Kidney (tissue), 14 donors: ENCODE results near the gene XRCC6. TPM values are rescaled to one million over a fixed set of nuclear protein-coding genes. Genes with fewer than 3 reads are reported as not detected.
A peak's percentile ranks its signal among the peaks of the same experiment; 100 is the strongest.

ENCODE experiments used
- DNase-seq, 5 donors: peaks; one replicate each; pipeline ENCODE4 v3.0.0-alpha.2; 2013 to 2020
- FAIRE-seq: peaks from 2 replicates; lab custom pipeline; 2012; peaks lifted over from hg19 to GRCh38; lab: Jason Lieb, UNC
- H3K27ac ChIP-seq, 2 donors: one replicate each; pipeline ENCODE4 v1.7.0; 2013; ENCODE audit warnings: low read depth in 2 of 2, low read length in 2 of 2, inconsistent platforms in 1 of 2
- H3K27me3 ChIP-seq: one replicate; pipeline ENCODE4 v1.7.1; 2013; ENCODE audit warnings: low read length, inconsistent platforms; ENCODE audit not compliant: control insufficient read depth, insufficient read depth
- H3K36me3 ChIP-seq, 3 donors: one replicate each; pipeline versions ENCODE4 v1.7.0 to v1.7.1; 2013; ENCODE audit warnings: low read length in 3 of 3, control low read depth in 1 of 3, inconsistent platforms in 1 of 3; ENCODE audit not compliant: insufficient read depth in 3 of 3, control insufficient read depth in 2 of 3
- H3K4me1 ChIP-seq, 3 donors: one replicate each; pipeline versions ENCODE4 v1.7.0 to v1.7.1; 2013; ENCODE audit warnings: low read length in 3 of 3, inconsistent platforms in 1 of 3, low read depth in 1 of 3; ENCODE audit not compliant: control insufficient read depth in 2 of 3, insufficient read depth in 2 of 3
- H3K4me3 ChIP-seq, 3 donors: one replicate each; pipeline versions ENCODE4 v1.7.0 to v1.8.1; 2013; ENCODE audit warnings: low read length in 3 of 3, control low read depth in 1 of 3, inconsistent platforms in 1 of 3
- H3K9ac ChIP-seq, 3 donors: one replicate each; pipeline versions ENCODE4 v1.7.0 to v1.7.1; 2013; ENCODE audit warnings: low read length in 3 of 3, control low read depth in 1 of 3, inconsistent platforms in 1 of 3
- H3K9me3 ChIP-seq, 3 donors: one replicate each; pipeline versions ENCODE4 v1.7.0 to v1.7.1; 2013; ENCODE audit warnings: low read length in 3 of 3, control low read depth in 1 of 3, inconsistent platforms in 1 of 3; ENCODE audit not compliant: control insufficient read depth in 2 of 3, insufficient read depth in 1 of 3
- CTCF ChIP-seq: IDR thresholded peaks from 3 replicates; pipeline ENCODE4 v1.5.1; 2012; ENCODE audit warnings: mild to moderate bottlenecking, moderate library complexity, borderline replicate concordance; ENCODE audit not compliant: insufficient read depth; ENCODE audit errors: extremely low read depth
- intact Hi-C: fragments of 100-400 bp; cut with DNase I; formaldehyde crosslinking; loops from one replicate; pipeline ENCODE4 v1.11.1; 2022
- polyA plus RNA-seq: library from polyadenylated mRNA; stranded (reverse); fragments of 350-450 nt; fragmentation: Illumina TruSeq; extraction: RNeasy Lipid Tissue Mini Kit (QIAGEN cat#74804); gene quantifications from one replicate; pipeline ENCODE4 v1.2.3, GENCODE V29; 2014; ENCODE audit warnings: low read depth, low replicate concordance; ENCODE audit not compliant: insufficient read depth
- total RNA-seq: library from RNA; stranded (reverse); fragmentation: NEBNext Ultra II Directional; extraction: Animal tissue kit (Norgen Biotek cat#: 25700); gene quantifications from one replicate; pipeline ENCODE4 v1.2.1, GENCODE V29; 2021
- donor health status: control.
- donor health status: control.
- donor health status: control.
- donor health status: control.
- donor health status: control.
- donor health status: DM: yes; HTN: yes; CAD: no.
- donor health status: Normal renal cell carcinoma (clear cell type).

The XRCC6 gene
- total and polyA plus RNA-seq, 2 donors from 2014 or later, result 168 to 183 TPM

DNA sequence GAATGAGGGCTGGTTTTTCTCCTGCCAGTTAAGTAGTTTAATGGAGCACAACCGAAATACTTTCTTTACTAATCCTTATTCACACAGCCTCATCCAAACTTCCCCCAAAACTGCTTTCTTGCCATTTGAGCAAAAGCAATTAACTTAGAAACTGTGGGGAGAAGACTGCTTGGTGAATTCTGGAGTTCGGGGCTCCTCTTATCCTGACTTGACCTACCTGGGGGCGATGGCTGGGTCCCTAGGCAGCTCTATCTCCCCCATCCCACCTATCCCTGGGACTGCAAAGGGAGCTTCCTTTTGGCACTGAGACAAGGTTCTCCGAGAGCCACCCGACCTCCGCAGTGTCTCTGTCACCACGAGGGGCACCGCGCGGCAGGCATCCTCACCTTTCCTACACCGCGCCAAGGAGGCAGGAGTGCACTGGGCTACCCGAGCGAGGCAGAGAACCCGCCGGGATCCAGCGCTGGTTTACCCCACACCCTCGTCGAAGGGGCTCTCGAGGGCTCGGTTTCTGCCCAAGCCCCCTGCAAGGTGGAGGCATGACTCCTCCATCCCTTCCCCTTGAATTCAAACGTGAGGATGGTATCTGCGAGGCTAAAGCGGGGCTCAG, 1.0 kb upstream of the XRCC6 start:
- no peaks in the 10 kb centered on the region for H3K27me3 ChIP-seq
- FAIRE-seq (no peak), DNase-seq (peak; percentile 48 to 84 (median 68))
- peaks cover 1 to 11% (median 2%) of the 10 kb centered on the region in 3 donors for H3K36me3 ChIP-seq
- no peak for TF ChIP-seq CTCF
- H3K27ac ChIP-seq, result peak overlapping the region; percentile 95 to 97
- peak overlapping the region; percentile 12 to 92 (median 89) for H3K9ac ChIP-seq
- H3K4me3 ChIP-seq, result peak overlapping the region; percentile 52 to 89 (median 84)
- intact Hi-C loops, result no loop called here
- peaks cover 4 to 12% (median 10%) of the 10 kb centered on the region in 3 donors for H3K4me1 ChIP-seq
- no peaks in the 10 kb centered on the region for H3K9me3 ChIP-seq

DNA sequence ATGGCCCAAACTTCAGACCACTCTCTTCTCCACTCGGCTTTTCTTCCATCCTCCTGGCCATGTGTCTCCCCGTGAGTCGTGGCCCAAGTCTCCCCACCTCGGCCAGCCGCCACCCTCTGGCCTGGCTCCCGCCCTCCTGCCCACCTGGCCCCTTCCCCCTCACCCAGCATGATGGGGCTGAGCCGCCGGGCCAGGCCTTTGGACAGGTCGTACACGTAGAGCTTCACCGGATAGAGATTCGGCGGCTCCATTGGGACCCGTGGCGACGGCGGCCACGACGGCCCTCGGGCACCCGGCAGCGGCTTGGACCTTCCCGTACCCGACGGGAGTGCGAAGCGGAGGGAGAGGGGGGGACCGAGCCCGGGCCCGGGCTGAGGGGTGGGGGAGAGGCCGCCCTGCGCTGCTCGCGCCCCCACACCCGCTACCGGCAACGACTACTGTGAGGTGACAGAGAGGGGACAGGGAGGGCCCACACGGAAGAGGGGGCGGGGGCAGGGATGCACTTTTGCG, 451 bp upstream of the XRCC6 start, which contains the start of gene DESI1:
TSS of gene DESI1 (minus strand) at position 455 of the 510 bp plus-strand sequence. CDS start at position 251, 204 bp downstream.
- H3K27ac ChIP-seq, result peak within 1 kb of the TSS; percentile 97
- FAIRE-seq (no peak), DNase-seq (peak in 1 of 5 donors; percentile 64)
- no peak for TF ChIP-seq CTCF
- H3K4me1 ChIP-seq, result peaks cover 4 to 12% (median 10%) of the 10 kb centered on the region in 3 donors
- no peaks in the 10 kb centered on the region for H3K9me3 ChIP-seq
- intact Hi-C loops, result no loop called here
- peaks cover 4 to 16% (median 6%) of the 10 kb centered on the region in 3 donors for H3K36me3 ChIP-seq
- H3K4me3 ChIP-seq, result peak within 1 kb of the TSS; percentile 86 to 94 (median 89)
- no peaks in the 10 kb centered on the region for H3K27me3 ChIP-seq
- H3K9ac ChIP-seq, result peak within 1 kb of the TSS; percentile 92 to 94 (median 93)

DNA sequence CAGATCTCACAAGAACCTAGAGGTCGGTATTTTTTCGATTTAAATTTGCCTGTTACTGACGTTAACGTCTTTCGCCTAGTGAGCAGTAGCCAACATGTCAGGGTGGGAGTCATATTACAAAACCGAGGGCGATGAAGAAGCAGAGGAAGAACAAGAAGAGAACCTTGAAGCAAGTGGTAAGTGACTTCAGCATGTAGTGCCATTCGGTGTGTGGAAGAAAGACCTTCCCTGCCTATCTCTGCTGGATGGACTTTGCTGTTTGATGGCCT, 750 bp downstream of the XRCC6 start:
- DNase-seq (no peak), FAIRE-seq (no peak)
- H3K27me3 ChIP-seq, result no peaks in the 10 kb centered on the region
- H3K36me3 ChIP-seq, result peaks cover 4 to 17% (median 6%) of the 10 kb centered on the region in 3 donors
- no peak for TF ChIP-seq CTCF
- no peaks in the 10 kb centered on the region for H3K9me3 ChIP-seq
- H3K27ac ChIP-seq, result peak overlapping the region; percentile 97
- peaks cover 4 to 12% (median 10%) of the 10 kb centered on the region in 3 donors for H3K4me1 ChIP-seq
- peak overlapping the region; percentile 92 to 94 (median 93) for H3K9ac ChIP-seq
- peak overlapping the region; percentile 86 to 94 (median 89) for H3K4me3 ChIP-seq
- intact Hi-C loops, result no loop called here
